Psoas muscle (tissue), 8 donors: Measurements from ENCODE around the gene GRHL3. TPM values are rescaled to one million over a fixed set of nuclear protein-coding genes. Genes with fewer than 3 reads are reported as not detected.

Experiments used
- ATAC-seq, 4 donors: fragments of 200-7000 bp; cut with Tn5 transposase; one replicate each; pipeline ENCODE4 v1.9.1; 2020; ENCODE audit warnings: moderate library complexity in 3 of 4, mild to moderate bottlenecking in 2 of 4
- DNase-seq, 2 donors: peaks; one replicate each; pipeline ENCODE4 v3.0.0-alpha.2; 2020
- H3K27ac ChIP-seq: fragments of 200-600 bp; one replicate; pipeline ENCODE4 v1.8.0; 2022
- H3K27me3 ChIP-seq, 3 donors: fragments of 200-600 bp in 1 of 3; one replicate each; pipeline versions ENCODE4 v1.6.1 to v1.8.0; 2013 to 2022; ENCODE audit warnings: low read length in 2 of 3, mild to moderate bottlenecking in 2 of 3, moderate library complexity in 1 of 3; ENCODE audit not compliant: insufficient read depth in 3 of 3
- H3K36me3 ChIP-seq, 2 donors: fragments of 200-600 bp in 1 of 2; one replicate each; pipeline versions ENCODE4 v1.6.1 to v1.8.0; 2013 to 2022; ENCODE audit warnings: low read depth in 1 of 2, mild to moderate bottlenecking in 1 of 2, moderate library complexity in 1 of 2; ENCODE audit not compliant: insufficient read depth in 1 of 2
- H3K4me1 ChIP-seq: fragments of 200-600 bp; one replicate; pipeline ENCODE4 v1.8.0; 2022
- H3K4me3 ChIP-seq: fragments of 200-600 bp; one replicate; pipeline ENCODE4 v1.8.0; 2022; ENCODE audit warnings: mild to moderate bottlenecking
- H3K9me3 ChIP-seq: fragments of 200-600 bp; one replicate; pipeline ENCODE4 v1.8.0; 2022
- CTCF ChIP-seq: fragments of 200-600 bp; IDR thresholded peaks from one replicate; pipeline ENCODE4 v1.8.0; 2022; ENCODE audit warnings: antibody characterized with exemption
- WGBS, 3 donors: extraction: QIAGEN DNeasy Blood & Tissue Kit; methylation state at CpG; one replicate each; pipeline versions ENCODE4 v1.1.6 to v1.1.7; 2013; 5-methylcytosine and 5-hydroxymethylcytosine counted together
- intact Hi-C, 2 donors: fragments of 100-400 bp; cut with DNase I; formaldehyde crosslinking; loops; one replicate each; pipeline versions ENCODE4 v1.11.0 to v1.14.2; 2022
- polyA plus RNA-seq, 3 donors: library from polyadenylated mRNA; stranded (reverse); fragments of 200-250 nt; gene quantifications; one replicate each; pipeline ENCODE4 v1.2.3, GENCODE V29; 2013
- total RNA-seq, 4 donors: library from RNA; stranded (reverse); fragmentation: NEBNext Ultra II Directional in 2 of 4; extraction: Animal tissue kit (Norgen Biotek cat#: 25700) in 2 of 4; gene quantifications; one replicate each; pipeline versions ENCODE4 v1.2.1 to v1.2.4, GENCODE V29; 2021 to 2023
- donor health status: healthy with polysubstance abuse.
- donor health status: DM: no; HTN: no; CAD: no; lungs with moderate emphysema.
- donor health status: Bipolar disorder and iron deficiency.
- donor health status: healthy.
- donor health status: DM: yes; HTN: yes; CAD: no.
- donor health status: DM: no; HTN: no; CAD: no.
- donor health status: DM: no; HTN: no; CAD: no.
- donor health status: DM: yes; HTN: yes; CAD: no.

The GRHL3 gene
- total and polyA plus RNA-seq, 7 donors = 0.08 to 0.30 TPM; not detected in 5

GRCh38 chr1:24337455-24337854 lies 18.3 kb downstream of the GRHL3 start:
- H3K4me1 ChIP-seq = no peaks in the 10 kb centered on the region
- intact Hi-C loops = no loop called here
- H3K9me3 ChIP-seq = no peaks in the 10 kb centered on the region
- no peaks in the 10 kb centered on the region for H3K27me3 ChIP-seq
- no peaks in the 10 kb centered on the region for H3K36me3 ChIP-seq
- no peak for TF ChIP-seq CTCF
- no peak overlapping the region for H3K4me3 ChIP-seq
- peak in 1 of 2 donors; percentile 28 for DNase-seq
- ATAC-seq = no peak
- no peak overlapping the region for H3K27ac ChIP-seq
- WGBS, 3 donors = 95 to 99% (median 99%) methylated on average over 4 of the region's 4 CpGs

DNA sequence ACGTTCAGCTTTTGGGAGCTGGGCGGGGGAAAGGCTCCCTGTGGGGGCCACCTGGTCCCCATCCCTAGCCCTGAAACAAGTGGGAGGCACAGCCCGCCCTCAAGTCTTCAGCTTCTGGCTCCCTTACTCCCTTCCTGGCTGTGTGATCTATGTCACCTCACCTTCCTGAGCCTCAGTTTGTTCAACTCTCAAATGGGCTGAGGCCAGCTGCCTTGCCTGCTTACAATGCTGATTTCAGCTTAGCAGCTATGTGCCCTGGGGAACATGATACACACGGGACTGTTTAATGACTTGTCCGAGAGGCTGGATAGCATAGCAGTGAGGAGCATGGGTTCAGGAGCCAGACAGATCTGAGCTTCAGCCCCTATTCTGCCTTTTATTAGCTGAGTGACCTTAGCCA lies 19.3 kb downstream of the GRHL3 start:
- Histone ChIP-seq H3K9me3 (no peaks in the 10 kb centered on the region), H3K4me3 (no peak overlapping the region), H3K4me1 (no peaks in the 10 kb centered on the region), H3K36me3 (no peaks in the 10 kb centered on the region), H3K27me3 (no peaks in the 10 kb centered on the region), H3K27ac (no peak overlapping the region)
- intact Hi-C loops = no loop called here
- WGBS, 3 donors = 79 to 89% (median 82%) methylated on average over 5 of the region's 5 CpGs
- DNase-seq (no peak), ATAC-seq (no peak)
- TF ChIP-seq CTCF = no peak

DNA sequence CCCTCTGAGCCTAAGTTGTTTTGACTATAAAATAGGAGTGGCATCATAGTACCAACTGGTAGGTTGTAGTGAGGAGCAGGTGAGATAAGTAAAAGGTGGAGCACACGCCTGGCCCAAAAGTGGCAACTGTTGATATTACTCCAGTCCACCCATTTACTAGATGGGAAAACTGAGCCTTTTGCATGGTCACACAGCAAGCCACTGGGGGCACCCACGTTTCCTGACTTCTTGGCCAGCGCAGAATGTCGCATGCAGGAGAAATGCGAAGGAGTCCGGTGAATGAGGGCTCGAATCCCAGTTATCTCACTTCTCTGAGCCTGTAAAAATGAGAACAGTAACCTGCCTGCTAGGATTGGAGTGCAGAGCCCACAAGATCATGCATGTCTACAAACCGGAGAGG lies 20.8 kb downstream of the GRHL3 start:
- TF ChIP-seq CTCF = no peak
- DNase-seq = no peak
- no peaks in the 10 kb centered on the region for H3K27me3 ChIP-seq
- no peaks in the 10 kb centered on the region for H3K36me3 ChIP-seq
- no peak overlapping the region for H3K4me3 ChIP-seq
- intact Hi-C loops = no loop called here
- H3K4me1 ChIP-seq = no peaks in the 10 kb centered on the region
- WGBS, 3 donors = 90 to 94% (median 91%) methylated on average over 8 of the region's 8 CpGs
- H3K27ac ChIP-seq = no peak overlapping the region
- H3K9me3 ChIP-seq = no peaks in the 10 kb centered on the region
- no peak for ATAC-seq

DNA sequence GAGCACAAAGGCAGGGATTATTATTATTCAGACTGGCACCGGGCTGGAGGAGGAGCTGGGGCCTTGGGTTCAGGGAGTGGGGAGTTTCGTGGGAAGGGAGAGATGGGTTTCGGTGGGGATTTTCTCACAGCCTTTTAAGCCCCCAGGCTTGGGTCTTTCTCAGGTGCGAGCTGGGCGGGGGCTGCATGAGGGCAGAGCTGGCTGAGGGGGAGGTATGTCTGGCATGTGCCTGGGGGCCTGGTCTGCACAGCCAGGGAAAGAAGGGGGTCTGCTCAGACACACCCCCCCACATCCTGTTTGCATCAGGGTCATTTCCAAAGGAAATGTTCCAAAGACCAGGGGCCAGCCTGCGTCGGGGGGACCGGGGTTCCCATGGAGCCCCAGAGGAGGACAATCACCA lies 21.6 kb downstream of the GRHL3 start:
- no peak for TF ChIP-seq CTCF
- no peaks in the 10 kb centered on the region for H3K36me3 ChIP-seq
- intact Hi-C loops = no loop called here
- no peak overlapping the region for H3K4me3 ChIP-seq
- H3K27ac ChIP-seq = no peak overlapping the region
- H3K9me3 ChIP-seq = no peaks in the 10 kb centered on the region
- no peak for ATAC-seq
- H3K27me3 ChIP-seq = no peaks in the 10 kb centered on the region
- DNase-seq = no peak
- no peaks in the 10 kb centered on the region for H3K4me1 ChIP-seq
- WGBS, 3 donors = 60 to 88% (median 71%) methylated on average over 4 to 8 of the region's 8 CpGs

GRCh38 chr1:24341260-24341659 lies 22.1 kb downstream of the GRHL3 start:
- Histone ChIP-seq H3K9me3 (no peaks in the 10 kb centered on the region), H3K27ac (no peak overlapping the region), H3K4me1 (no peaks in the 10 kb centered on the region), H3K36me3 (no peaks in the 10 kb centered on the region), H3K4me3 (no peak overlapping the region), H3K27me3 (no peaks in the 10 kb centered on the region)
- WGBS, 3 donors = 37 to 47% (median 37%) methylated on average over 8 of the region's 8 CpGs
- intact Hi-C loops = no loop called here
- no peak for TF ChIP-seq CTCF
- DNase-seq (peak in 1 of 2 donors; percentile 32), ATAC-seq (no peak)
